SK-N-SH (cell line): ENCODE measurements around the gene ATG7. TPM values are rescaled to one million over a fixed set of nuclear protein-coding genes. Genes with fewer than 3 reads are reported as not detected.

ENCODE experiments used
- CTCF ChIA-PET: fragments of 300-600, 350-600 bp; formaldehyde crosslinking; extraction: SDS; loops from one replicate; lab custom pipeline; 2021; lab: Yijun Ruan, JAX
- POLR2A ChIA-PET: fragments of 350-600 bp; sonication (Branson Sonifier 250); formaldehyde crosslinking; extraction: SDS; loops from one replicate; lab custom pipeline; 2020; ENCODE audit warnings: antibody characterized with exemption, inconsistent platforms; lab: Yijun Ruan, JAX
- DNase-seq: peaks from one replicate; pipeline ENCODE4 v3.0.0; 2012
- H2AFZ ChIP-seq: fragments of 200-600 bp; sonication (generic); 2 replicates; pipeline ENCODE4 v1.8.1; 2016; ENCODE audit warnings: antibody characterized with exemption, mild to moderate bottlenecking, low read depth
- H3F3A ChIP-seq: fragments of 200-600 bp; sonication (generic); replicated peaks from 2 replicates; pipeline ENCODE3; 2016; ENCODE audit warnings: antibody characterized with exemption, mild to moderate bottlenecking; ENCODE audit not compliant: insufficient read depth
- H3K27ac ChIP-seq, 2 experiments: fragments of 200-500 bp in 1 of 2; fragments of 200-600 bp in 1 of 2; sonication (Bioruptor generic) in 1 of 2; sonication (generic), shearing (Covaris generic) in 1 of 2; 2 replicates each; pipeline versions ENCODE4 v1.5.1 to v1.6.1; 2014 to 2016; ENCODE audit warnings: low read depth in 2 of 2, inconsistent platforms in 1 of 2, low read length in 1 of 2, mild to moderate bottlenecking in 1 of 2, mixed read lengths in 1 of 2
- H3K27me3 ChIP-seq: fragments of 200-600 bp; sonication (generic), shearing (Covaris generic); 2 replicates; pipeline ENCODE4 v1.6.1; 2016; ENCODE audit warnings: mixed run types; ENCODE audit not compliant: insufficient read depth
- H3K36me3 ChIP-seq, 2 experiments: fragments of 200-500 bp in 1 of 2; fragments of 200-600 bp in 1 of 2; sonication (Bioruptor generic) in 1 of 2; sonication (generic) in 1 of 2; replicated peaks in 1 of 2; 2 replicates each; pipeline versions ENCODE3 to v1.5.1; 2014 to 2016; ENCODE audit warnings: low read length in 1 of 2, mild to moderate bottlenecking in 1 of 2; ENCODE audit not compliant: insufficient read depth in 2 of 2, control insufficient read depth in 1 of 2
- H3K4me1 ChIP-seq, 2 experiments: fragments of 200-500 bp in 1 of 2; fragments of 200-600 bp in 1 of 2; sonication (Bioruptor generic) in 1 of 2; sonication (generic), shearing (Covaris generic) in 1 of 2; 2 replicates each; pipeline versions ENCODE4 v1.5.1 to v1.6.1; 2014 to 2016; ENCODE audit warnings: low read depth in 1 of 2, low read length in 1 of 2, mixed run types in 1 of 2; ENCODE audit not compliant: insufficient read depth in 2 of 2, control insufficient read depth in 1 of 2
- H3K4me2 ChIP-seq: fragments of 200-600 bp; sonication (generic), shearing (Covaris generic); 2 replicates; pipeline ENCODE4 v1.6.1; 2017; ENCODE audit warnings: mixed run types
- H3K4me3 ChIP-seq, 2 experiments: fragments of 200-500 bp in 1 of 2; fragments of 200-600 bp in 1 of 2; sonication (Bioruptor generic) in 1 of 2; sonication (generic), shearing (Covaris generic) in 1 of 2; 2 replicates each; pipeline versions ENCODE4 v1.5.1 to v1.8.1; 2014 to 2016; ENCODE audit warnings: low read depth in 2 of 2, inconsistent platforms in 1 of 2, low read length in 1 of 2, mild to moderate bottlenecking in 1 of 2, mixed read lengths in 1 of 2, moderate library complexity in 1 of 2
- H3K79me2 ChIP-seq: fragments of 200-600 bp; sonication (generic); 2 replicates; pipeline ENCODE4 v1.8.1; 2017; ENCODE audit warnings: mild to moderate bottlenecking; ENCODE audit not compliant: insufficient read depth
- H3K9ac ChIP-seq: fragments of 200-600 bp; sonication (generic); 2 replicates; pipeline ENCODE4 v1.6.1; 2017; ENCODE audit warnings: mixed run types
- H3K9me2 ChIP-seq: fragments of 200-600 bp; sonication (generic); 2 replicates; pipeline ENCODE4 v1.6.1; 2017; ENCODE audit warnings: mixed run types
- H3K9me3 ChIP-seq: fragments of 200-600 bp; sonication (generic); 2 replicates; pipeline ENCODE4 v1.6.1; 2017; ENCODE audit warnings: mixed run types, mild to moderate bottlenecking, moderate library complexity
- H4K20me1 ChIP-seq: fragments of 200-600 bp; sonication (generic); 2 replicates; pipeline ENCODE4 v1.6.1; 2017; ENCODE audit warnings: mild to moderate bottlenecking, mixed run types; ENCODE audit not compliant: insufficient read depth
- CHD2 ChIP-seq: fragments of 150-350 bp; IDR thresholded peaks from 2 replicates; pipeline ENCODE4 v1.6.1; 2018; ENCODE audit warnings: low read length; ENCODE audit not compliant: partially characterized antibody
- ELF1 ChIP-seq: IDR thresholded peaks from 2 replicates; pipeline ENCODE4 v1.4.0; 2012
- FOXM1 ChIP-seq: IDR thresholded peaks from 2 replicates; pipeline ENCODE4 v1.4.0; 2012; ENCODE audit warnings: low read depth, mild to moderate bottlenecking
- GATA2 ChIP-seq: sonication (generic); formaldehyde crosslinking; IDR thresholded peaks from 2 replicates; pipeline ENCODE4 v1.5.0; 2020; ENCODE audit warnings: mild to moderate bottlenecking, missing genetic modification reagents
- JUND ChIP-seq: IDR thresholded peaks from 2 replicates; pipeline ENCODE4 v1.4.0; 2012
- MAX ChIP-seq: IDR thresholded peaks from 2 replicates; pipeline ENCODE4 v1.4.0; 2012; ENCODE audit warnings: low read depth
- MXI1 ChIP-seq: IDR thresholded peaks from 2 replicates; pipeline ENCODE4 v1.6.1; 2012; ENCODE audit warnings: mild to moderate bottlenecking, low read depth, low read length, improper control_type of control experiment
- NFIC ChIP-seq: IDR thresholded peaks from 2 replicates; pipeline ENCODE4 v1.4.0; 2012; ENCODE audit warnings: borderline replicate concordance
- PBX3 ChIP-seq: IDR thresholded peaks from 2 replicates; pipeline ENCODE4; 2012
- RAD21 ChIP-seq: IDR thresholded peaks from 2 replicates; pipeline ENCODE4 v1.6.1; 2012; ENCODE audit warnings: mild to moderate bottlenecking, low read length
- RCOR1 ChIP-seq: fragments of 150-350 bp; IDR thresholded peaks from 2 replicates; pipeline ENCODE4 v1.6.1; 2017; ENCODE audit warnings: antibody characterized with exemption, low read length
- REST ChIP-seq: IDR thresholded peaks from 2 replicates; pipeline ENCODE4 v1.6.1; 2012; ENCODE audit warnings: mild to moderate bottlenecking, low read depth, low read length, moderate library complexity
- RFX5 ChIP-seq: IDR thresholded peaks from 2 replicates; pipeline ENCODE4 v1.6.1; 2012; ENCODE audit warnings: mild to moderate bottlenecking, improper control_type of control experiment, low read length
- SMC3 ChIP-seq: IDR thresholded peaks from 2 replicates; pipeline ENCODE4 v1.6.1; 2012; ENCODE audit warnings: low read depth, low read length, improper control_type of control experiment
- TAF1 ChIP-seq: IDR thresholded peaks from 2 replicates; pipeline ENCODE4 v1.6.1; 2012; ENCODE audit warnings: low read depth, mild to moderate bottlenecking, low read length, moderate library complexity, borderline replicate concordance
- USF1 ChIP-seq: IDR thresholded peaks from 2 replicates; pipeline ENCODE4 v1.4.0; 2012; ENCODE audit warnings: low read depth, borderline replicate concordance
- YY1 ChIP-seq: IDR thresholded peaks from 2 replicates; pipeline ENCODE4 v1.4.0; 2012; ENCODE audit warnings: low read depth, mild to moderate bottlenecking
- ZBTB33 ChIP-seq: IDR thresholded peaks from 2 replicates; pipeline ENCODE4 v1.4.0; 2012; ENCODE audit warnings: low read depth, borderline replicate concordance
- WGBS: methylation state at CpG from one replicate; pipeline ENCODE4 v1.1.6; 2017; ENCODE audit warnings: low lambda C conversion rate; 5-methylcytosine and 5-hydroxymethylcytosine counted together
- polyA plus RNA-seq, 3 experiments: library from polyadenylated mRNA; depleted of rRNA; stranded (reverse); fragments of >200 nt; gene quantifications; 2 replicates each; pipeline ENCODE4 v1.2.3, GENCODE V29; 2012

ATG7 gene
- polyA plus RNA-seq, 1 of the 3 experiments (the other 2 are of a cell fraction), result 29.5 TPM

- H3K27me3 ChIP-seq, result no peaks in the 10 kb centered on the region
- DNase-seq, result no peak
- H3K4me1 ChIP-seq, result peaks cover 4 to 18% of the 10 kb centered on the region in 2 experiments; a peak in 2 of 4 replicates
- no peak overlapping the region for H3K4me2 ChIP-seq
- no peak overlapping the region for H3K27ac ChIP-seq
- peaks cover 4% of the 10 kb centered on the region; the same call in 1 of the 2 replicates for H3K79me2 ChIP-seq
- no peak for TF ChIP-seq FOXM1
- TF ChIP-seq RFX5, result no peak
- no peak for TF ChIP-seq NFIC
- no peak for TF ChIP-seq REST
- TF ChIP-seq ZBTB33, result no peak
- TF ChIP-seq JUND, result no peak
- peaks cover 0 to 10% of the 10 kb centered on the region in 2 experiments for H3K36me3 ChIP-seq
- H3K4me3 ChIP-seq, result no peak overlapping the region
- 100% methylated on average over 2 of the region's 6 CpGs for WGBS
- H3K9me3 ChIP-seq, result no peaks in the 10 kb centered on the region
- ChIA-PET POLR2A (no interaction called here), CTCF (no interaction called here)
- H2AFZ ChIP-seq, result no peak overlapping the region
- H3F3A ChIP-seq, result peaks cover 5% of the 10 kb centered on the region
- H4K20me1 ChIP-seq, result no peaks in the 10 kb centered on the region
- H3K9me2 ChIP-seq, result no peaks in the 10 kb centered on the region
- H3K9ac ChIP-seq, result no peak overlapping the region
Observed at GRCh38 chr3:11543948-11544387, 271.8 kb downstream of the ATG7 start.

GRCh38 chr3:11544412-11545181 lies 272.4 kb downstream of the ATG7 start:
- CTCF ChIA-PET, result no interaction called here
- Histone ChIP-seq H3K27me3 (no peaks in the 10 kb centered on the region), H3K9me3 (no peaks in the 10 kb centered on the region), H3K79me2 (peaks cover 4% of the 10 kb centered on the region), H3K4me1 (peaks cover 8 to 12% of the 10 kb centered on the region in 2 experiments; a peak in 2 of 4 replicates), H3F3A (peaks cover under 1% of the 10 kb centered on the region), H3K4me3 (no peak overlapping the region), H3K9ac (no peak overlapping the region), H3K9me2 (no peaks in the 10 kb centered on the region), H4K20me1 (no peaks in the 10 kb centered on the region), H3K27ac (no peak overlapping the region), H2AFZ (no peak overlapping the region), H3K4me2 (no peak overlapping the region), H3K36me3 (peaks cover 0 to 10% of the 10 kb centered on the region in 2 experiments)
- POLR2A ChIA-PET, result no interaction called here
- 87% methylated on average over 14 of the region's 17 CpGs for WGBS
- no peak for DNase-seq
- TF ChIP-seq GATA2 (CRISPR knock-in tag) (no peak), MXI1 (no peak), RFX5 (no peak), YY1 (no peak), CHD2 (no peak), MAX (no peak), ELF1 (no peak), PBX3 (no peak), NFIC (no peak), FOXM1 (no peak), SMC3 (no peak), RAD21 (no peak), RCOR1 (no peak), TAF1 (no peak), USF1 (no peak)
